GM21367 (cell line): Measurements from ENCODE around the gene ARIH1.

Experiments
- ATAC-seq: cut with Tn5 transposase; IDR thresholded peaks from one replicate; pipeline ENCODE4 v1.9.1; 2021; ENCODE audit not compliant: unreplicated experiment

The ARIH1 gene

DNA sequence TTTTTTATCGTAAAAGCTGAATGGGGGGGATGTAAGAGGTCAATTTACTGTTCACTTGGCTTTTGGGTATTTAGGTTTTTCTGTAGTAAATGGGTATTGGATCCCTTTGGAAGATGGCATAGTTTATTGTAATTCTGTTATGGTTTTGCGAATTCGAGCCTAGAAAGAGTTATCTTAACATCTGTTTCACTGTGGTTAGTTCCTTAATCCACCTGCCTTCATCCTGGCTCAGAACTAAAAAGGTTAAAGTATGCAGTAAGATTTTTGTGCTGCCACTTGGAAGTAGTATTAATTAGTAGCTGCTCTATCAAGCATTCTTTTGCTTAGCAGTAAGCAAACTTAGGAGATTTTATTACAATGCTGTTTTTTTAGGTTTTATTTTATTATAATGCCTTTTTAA is 62.4 kb downstream of the ARIH1 start:
- ATAC-seq = no peak

DNA sequence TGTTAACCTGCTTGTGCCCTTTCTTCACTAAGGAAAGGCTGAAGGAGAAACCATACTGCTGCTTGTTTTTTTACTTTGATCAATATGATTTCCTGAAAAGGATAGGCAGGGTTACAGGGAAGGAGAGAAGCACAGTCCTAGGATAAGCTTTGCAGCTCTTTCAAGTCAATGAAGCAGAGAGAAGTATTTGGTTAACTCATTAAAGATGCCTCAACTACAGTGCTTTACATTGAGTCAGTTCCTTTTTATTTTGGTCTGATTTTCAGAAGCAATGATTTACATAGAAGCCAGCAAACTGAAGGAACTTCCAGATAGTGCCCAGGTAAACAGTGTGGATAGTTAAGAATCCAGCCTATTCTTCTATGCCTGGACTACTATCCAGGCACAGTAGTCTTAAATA is 64.8 kb downstream of the ARIH1 start:
- no peak for ATAC-seq

DNA sequence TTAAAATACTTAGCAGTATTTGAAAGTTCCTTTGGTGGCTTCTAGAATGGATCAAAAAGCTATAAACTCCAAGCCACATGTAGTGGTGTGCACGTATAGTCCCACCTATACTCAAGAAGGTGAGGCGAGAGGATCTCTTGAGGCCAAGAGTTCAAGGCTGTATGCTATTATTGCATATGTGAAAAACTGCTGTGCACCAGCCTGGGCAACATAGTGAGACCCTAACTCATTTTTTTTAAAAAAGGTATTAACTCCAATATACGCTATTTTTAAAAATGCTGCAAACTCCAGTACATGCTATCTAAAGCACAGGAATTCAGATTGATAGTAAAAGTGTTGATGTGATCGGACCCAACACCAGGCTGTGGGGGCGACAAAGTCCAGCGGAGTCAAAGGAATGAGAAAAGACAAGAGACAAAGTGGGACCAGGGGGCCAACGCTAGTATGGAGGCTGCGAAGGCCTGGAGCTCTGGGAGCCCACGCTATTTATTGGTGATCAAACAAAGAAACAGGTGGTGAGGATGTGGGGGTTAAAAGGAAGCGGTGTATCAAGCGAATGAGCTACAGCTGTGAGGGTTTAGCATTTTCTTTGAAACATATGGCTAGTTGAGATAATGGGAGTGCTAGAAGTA is 66.6 kb downstream of the ARIH1 start:
- no peak for ATAC-seq

DNA sequence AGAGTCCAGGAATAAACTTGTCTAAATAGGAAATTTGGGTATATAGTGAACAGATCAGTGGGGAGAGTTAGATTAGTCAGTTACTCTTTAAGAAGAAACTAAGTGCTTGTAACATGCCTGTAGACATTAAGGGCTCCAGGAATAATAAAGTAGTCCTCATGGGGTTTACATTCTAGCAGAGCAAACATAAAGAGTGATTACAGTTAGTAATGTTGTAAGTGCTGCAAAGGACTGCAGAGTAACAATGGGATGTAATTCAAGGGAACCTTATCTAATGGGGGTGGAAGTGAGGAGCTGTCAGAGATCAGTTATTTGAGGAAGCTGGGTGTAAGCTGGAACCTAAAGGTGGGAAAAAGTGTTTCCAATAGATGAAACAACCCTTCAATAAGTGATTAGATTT is 67.5 kb downstream of the ARIH1 start:
- ATAC-seq = no peak

DNA sequence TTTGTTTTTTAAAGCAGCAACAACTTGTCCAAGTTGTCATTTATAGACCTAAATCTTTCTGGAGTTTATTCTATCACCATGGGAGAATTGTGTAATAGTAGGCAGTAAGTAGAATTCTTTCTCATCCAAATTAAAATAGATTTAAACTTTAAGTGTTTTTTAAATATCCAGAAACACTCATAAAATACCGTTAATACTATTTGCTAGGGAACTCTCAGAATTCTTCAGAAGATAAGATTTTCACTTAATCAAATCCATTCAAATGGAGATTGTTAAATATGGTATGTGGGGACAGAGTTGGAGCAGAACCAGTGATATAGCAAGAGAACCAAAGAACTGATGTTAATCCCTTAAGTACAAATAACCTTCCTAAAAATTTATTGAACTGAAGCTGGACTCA is 71.0 kb downstream of the ARIH1 start:
- no peak for ATAC-seq

DNA sequence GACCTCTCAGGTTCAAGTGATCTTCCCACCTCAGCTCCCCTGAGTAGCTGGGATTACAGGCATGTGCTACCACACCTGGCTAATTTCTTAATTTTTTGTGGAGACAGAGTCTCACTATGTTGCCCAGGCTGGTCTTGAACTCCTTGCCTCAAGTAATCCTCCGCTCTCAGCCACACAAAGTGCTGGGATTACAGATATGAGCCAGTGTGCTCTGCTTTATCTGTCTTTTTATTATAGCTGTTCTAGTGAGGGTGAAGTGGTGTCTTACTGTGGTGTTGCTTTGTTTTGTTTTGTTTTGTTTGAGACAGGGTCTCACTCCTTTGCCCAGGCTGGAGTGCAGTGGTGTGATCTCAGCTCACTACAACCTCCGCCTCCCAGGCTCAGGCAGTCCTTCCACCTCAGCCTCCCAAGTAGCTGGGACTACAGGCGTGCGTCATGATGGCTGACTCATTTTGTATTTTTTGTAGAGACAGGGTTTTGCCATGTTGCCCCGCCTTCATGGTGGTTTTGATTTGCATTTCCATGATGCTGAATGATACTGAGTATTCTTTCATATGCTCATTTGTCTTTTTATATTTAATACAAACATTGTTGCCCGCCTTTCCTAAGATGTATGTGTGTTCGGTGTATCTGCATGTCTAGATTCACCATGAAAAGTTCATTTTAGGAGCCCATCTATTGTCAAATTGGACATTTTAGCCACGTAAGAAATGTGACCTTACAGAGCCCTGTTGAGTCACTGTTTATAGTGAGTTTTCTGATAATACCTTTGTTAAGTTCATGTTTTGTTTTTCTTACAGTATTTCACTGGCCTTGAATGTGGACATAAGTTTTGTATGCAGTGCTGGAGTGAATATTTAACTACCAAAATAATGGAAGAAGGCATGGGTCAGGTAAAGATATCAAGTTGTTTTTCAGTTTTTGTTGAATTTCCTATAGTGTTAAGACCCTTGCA is 80.6 kb downstream of the ARIH1 start:
- no peak for ATAC-seq

DNA sequence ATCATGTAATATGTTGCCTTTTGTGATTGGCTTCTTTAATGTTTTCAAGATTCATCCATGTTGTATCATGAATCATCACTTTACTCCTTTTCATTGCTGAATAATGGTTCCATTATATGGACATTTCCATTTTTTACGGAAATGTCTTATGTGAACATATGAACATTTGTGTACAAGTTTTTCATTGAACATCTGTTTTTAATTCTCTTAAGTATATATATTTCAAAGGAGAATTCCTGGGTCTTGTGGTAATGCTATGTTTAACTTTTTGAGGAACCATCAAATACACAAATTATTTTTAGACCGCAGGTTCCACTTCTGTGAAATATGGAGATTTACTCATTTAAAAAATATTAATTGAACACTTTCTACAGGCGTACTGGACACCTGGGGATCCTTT is 85.7 kb downstream of the ARIH1 start:
- no peak for ATAC-seq

DNA sequence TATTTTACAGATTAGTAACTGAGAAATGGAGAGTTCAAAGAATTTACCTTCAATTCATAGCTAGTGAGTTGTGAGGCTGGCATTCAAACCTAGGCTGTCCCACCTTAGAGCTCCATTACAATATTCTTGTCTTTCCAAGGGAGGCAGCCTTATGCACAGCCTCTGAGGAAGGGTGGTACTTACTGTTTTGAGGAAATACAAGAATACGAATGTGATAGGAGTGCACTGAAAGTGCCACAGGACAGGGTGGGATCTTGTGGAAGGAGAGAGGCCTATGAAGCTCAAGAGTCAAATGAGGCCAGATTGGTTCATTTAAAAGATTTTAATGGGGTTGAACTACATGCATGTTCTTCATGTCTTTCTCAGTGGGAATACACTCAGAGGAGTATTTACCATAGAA is 86.3 kb downstream of the ARIH1 start:
- ATAC-seq = no peak

DNA sequence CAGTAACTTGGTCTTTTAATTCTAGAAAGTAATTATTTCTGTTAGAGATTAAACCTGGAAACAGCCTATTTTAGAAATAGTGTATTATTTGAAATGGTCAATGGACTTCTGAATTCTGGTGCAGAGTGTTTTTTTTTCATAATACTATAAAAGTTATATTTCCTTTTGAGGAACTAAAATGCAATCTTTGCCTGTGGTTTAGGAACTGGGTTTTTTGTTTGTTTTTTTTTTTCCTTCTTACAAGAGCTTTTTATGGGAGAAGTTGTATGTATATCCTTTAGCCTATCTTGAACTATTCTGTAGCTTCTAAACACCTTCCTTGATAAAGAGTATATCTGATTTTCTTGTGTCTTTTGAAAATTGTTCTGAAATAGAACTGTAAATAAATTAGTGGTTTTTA is 88.3 kb downstream of the ARIH1 start:
- ATAC-seq = no peak

DNA sequence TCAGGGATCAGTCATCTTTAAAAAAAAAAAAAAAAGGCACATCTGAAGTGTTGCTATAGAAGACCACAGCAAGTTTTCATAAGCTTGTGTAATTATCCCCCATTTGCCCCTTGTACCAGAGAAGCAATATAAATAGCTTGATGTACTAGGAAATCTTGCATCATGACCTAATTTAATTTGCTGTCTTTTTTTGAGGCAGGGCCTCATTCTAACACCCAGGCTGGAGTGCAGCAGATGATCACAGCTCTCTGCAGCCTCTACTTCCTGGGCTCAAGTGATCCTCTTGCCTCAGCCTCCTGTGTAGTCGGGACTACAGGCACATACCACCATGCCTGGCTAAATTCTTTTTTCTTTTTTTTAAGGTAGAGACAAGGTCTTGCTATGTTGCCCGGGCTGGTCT is 88.7 kb downstream of the ARIH1 start:
- ATAC-seq = no peak

DNA sequence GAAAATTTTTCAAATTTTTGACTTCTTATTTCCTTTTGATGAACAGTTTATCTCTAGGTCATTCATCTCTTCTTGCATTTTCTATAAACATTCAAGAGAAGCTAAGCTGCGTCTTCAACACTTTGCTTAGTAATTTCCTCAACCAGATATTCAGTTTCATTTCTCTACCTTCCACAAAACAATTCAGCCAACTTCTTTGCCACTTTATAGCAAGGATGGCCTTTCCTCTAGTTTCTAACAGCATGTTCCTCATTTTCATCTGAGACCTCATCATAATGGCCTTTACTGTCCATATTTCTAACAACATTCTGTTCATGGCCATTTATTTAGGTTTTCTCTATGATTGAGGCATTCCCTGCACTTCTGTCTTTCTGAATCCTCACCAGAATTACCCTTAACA is 90.0 kb downstream of the ARIH1 start:
- ATAC-seq = no peak

DNA sequence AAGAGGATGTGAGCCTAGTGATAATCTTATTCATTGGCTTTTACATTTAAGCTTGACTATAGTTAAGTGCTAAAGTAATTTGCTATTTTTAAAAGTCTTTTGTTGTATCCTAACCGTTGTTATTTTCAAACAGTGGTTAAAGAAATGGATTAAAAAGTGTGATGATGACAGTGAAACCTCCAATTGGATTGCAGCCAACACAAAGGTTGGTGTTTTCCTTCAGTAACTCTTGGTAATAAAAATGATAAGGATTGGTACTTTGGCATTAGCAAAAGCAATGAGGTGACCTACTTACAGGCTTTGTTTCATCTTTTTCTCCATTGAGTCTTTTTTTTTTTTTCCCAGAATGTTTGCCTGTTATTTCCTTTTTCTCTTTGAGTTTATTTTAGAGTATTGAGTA is 92.8 kb downstream of the ARIH1 start:
- no peak for ATAC-seq

DNA sequence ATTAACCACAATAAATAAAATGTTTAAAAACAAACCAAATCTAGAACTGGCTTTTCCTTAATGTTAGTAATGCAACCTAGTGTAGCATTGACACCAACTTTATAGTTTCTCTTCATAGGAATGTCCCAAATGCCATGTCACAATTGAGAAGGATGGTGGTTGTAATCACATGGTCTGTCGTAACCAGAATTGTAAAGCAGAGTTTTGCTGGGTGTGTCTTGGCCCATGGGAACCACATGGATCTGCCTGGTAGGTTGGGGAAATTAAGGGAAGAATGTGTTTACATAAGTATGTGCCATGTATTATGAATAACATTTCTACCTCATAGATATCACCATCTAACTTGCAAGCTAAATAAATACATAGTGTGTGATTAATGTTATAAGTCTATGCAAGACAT is 95.9 kb downstream of the ARIH1 start:
- ATAC-seq = no peak

DNA sequence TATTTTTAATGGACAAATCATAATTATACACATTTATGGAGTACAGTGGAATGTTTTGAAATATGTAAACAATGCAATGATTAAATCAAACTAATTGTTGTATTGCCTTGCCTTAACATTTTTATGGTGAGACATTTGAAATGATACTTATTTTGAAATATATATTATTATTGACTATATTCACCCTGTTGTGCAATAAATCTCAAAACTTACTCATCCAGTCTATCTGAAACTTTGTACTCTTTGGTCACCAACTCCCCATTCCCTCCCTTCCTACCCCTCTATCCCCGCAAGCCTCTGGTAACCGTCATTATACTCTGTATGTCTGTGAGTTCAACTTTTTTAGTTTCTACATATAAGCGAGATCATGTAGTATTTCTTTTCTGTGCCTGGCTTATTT is 105.7 kb downstream of the ARIH1 start:
- ATAC-seq = no peak

DNA sequence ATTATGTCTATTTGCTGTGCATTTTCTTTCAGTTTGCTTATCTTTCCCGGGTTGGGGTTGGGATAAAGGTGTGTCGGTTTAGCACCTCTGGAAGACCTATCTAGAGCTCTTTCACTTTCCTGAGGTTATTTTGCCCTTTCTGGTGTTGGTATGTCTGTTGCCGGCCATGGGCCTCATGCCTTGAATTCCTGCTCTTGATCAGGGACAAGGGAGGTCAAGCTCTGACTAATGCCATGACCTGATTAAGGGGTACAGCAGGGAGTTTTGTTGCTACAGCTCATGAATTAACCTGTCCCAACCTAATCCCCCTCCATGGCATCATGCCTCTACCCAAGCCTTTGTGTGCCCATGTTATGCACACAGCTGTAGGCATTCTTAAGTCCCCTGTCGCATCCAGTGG is 109.9 kb downstream of the ARIH1 start:
- ATAC-seq = no peak

DNA sequence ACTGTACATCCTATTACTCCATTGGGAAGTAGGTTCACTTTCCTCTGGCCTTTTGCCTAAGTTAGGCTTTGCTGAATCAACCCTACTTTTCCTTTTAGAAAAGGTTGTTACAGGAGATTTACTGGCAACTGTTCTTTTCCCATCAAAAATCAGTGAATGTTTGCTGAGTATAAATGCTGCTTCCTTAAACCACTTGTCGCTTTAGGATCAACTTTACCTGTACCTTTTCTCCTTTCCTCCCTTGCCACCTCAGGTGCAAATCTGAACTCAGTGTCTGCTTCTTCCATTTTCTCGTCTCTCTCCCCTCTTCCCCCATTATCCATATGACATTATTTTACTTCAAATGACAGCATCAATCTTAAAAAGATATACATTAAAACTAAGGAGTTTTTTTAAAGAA is 110.9 kb downstream of the ARIH1 start:
- no peak for ATAC-seq

DNA sequence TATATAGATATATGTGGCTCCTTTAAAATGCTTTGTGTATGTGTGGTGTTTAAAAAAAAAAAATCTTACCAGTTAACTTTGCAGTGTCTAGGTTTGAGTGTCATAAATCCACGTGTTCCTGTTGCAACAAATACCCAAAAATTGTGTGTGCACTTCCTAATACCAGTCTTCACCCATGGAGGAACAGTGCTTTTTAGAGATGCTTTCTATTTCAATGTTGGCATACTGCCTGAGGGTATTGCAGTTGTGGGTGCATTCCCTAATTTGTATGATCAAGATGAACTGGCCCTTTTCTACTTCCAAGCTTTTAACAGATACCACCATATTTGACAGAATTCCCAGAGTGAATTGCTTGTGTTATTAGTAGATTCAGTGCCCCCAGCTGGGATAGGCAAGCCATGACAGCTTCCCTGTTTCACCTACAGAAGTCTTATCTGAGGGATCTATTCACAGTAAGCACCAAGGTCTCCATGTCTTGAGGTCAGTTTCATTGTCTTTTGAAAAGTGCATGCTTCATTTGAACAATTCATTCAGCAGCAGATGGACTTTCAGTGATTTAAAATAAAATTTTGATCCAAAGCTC is 111.4 kb downstream of the ARIH1 start:
- no peak for ATAC-seq

DNA sequence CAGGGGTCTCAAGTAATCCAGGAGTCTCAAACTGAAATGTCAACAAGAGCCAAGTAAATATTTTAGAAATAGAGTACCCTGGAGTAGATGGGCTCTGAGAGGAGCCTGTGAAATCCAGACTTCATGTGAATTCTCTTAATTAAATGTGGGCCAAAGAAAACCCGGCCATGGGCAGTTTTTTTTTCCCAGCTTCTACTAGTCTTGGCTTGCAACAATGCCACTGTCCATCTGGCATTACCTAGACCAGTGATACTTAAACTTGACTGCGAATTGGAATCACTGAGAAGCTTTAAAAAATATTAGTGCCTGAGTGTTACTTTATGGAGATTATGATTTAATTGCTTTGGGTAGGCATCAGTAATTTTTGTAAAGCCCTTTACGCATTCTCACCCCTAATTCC is 114.0 kb downstream of the ARIH1 start:
- no peak for ATAC-seq

DNA sequence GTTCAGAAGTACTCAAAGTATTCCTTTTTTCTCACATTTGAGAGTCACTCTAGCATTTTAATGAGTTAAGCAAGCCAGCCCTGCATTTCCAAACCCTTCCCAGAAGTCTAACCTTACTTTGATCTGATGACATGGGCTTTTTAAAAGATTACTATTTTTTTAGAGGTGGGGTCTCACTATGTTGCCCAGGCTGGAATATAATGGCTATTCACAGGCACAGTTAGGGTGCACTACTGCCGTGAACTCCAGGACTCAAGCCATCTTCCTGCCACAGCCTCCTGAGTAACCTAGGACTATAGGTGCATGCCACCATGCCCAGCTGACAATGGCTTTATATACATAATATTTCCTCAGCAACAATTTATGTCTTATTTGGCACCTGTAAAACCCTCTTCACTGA is 116.3 kb downstream of the ARIH1 start:
- ATAC-seq = no peak

DNA sequence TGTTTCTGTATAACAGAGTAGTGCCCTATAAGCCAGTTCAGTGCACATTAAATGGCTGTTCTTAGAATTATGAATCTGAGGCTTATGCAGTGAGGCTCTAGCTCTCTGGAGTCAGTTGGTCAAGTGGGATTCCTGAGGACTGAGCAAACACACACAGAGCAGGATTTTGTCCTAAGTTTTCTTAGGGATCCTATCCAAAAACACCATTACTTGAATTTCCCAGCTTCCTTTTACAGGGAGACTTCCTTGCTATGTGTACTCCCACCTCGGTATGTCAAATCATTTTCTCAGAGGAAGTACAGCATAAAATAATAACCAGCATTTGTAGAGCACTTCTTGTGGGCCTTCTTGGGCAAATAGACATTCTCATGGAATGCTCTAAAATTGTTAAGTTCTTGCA is 117.2 kb downstream of the ARIH1 start:
- no peak for ATAC-seq

DNA sequence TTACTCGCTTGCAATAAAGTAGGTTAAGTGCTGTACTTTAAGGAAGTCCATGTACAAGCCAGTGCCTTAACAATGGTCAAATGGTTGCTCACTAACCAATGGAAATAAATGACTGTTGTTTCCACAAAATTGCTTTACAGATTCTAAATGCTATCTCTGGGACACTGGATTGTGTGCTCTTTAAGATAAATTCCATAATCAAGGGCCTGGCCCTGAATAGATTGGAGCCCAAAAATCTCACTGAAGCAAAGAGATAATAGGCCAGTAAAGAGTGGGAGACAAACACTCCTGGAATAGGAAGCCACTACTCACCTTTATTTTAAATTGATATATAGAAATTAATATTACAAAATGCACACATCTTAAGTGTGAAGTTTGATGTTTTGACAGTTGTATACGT is 118.0 kb downstream of the ARIH1 start:
- ATAC-seq = no peak

DNA sequence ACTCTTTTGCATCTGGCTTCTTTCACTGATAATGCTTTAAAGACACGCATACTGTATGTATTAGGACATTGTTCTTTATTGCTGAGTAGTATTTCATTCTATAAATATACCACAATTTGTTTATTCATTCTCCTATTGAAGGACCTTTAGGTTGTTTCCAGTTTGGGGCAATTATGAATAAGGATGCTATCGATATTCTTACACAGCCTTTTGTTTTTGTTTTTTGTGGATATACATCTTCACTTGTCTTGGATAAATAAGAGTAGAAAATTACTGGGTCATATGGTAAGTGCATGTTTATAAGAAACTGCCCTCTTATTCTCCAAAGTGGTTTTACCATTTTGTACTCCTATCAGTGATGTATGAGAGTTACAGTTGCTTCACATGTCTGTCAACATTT is 118.5 kb downstream of the ARIH1 start:
- no peak for ATAC-seq
